Glomerular visceral epithelial cell (primary cell): ENCODE measurements around the gene DEPP1.

ENCODE experiments used
- DNase-seq: peaks from one replicate; pipeline ENCODE4 v3.0.0-alpha.2; 2016; ENCODE audit errors: extremely low spot score

DEPP1 gene

DNA sequence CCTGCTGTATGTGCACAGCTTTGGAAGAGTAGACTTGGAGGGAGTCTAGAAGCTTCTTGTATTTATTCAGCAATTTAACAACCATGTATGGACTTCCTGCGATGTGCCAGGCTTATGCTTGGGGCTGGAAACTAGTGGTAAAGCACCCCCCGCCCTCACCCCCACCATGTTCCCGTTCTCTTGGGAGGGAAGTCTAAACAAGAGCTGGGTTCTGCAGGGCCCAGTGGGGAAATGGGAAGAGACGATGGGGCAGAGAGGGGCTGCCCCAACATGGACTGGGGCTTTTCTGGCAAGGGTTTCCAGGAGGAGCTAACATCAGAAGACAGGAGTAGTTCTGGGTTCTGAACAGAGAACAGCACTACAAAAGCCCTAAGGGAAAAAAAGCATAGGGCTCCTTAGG is 11.0 kb downstream of the DEPP1 start:
- no peak for DNase-seq

- peak; percentile 49 for DNase-seq
Observed at GRCh38 chr10:44966816-44967509, 11.6 kb downstream of the DEPP1 start.

DNA sequence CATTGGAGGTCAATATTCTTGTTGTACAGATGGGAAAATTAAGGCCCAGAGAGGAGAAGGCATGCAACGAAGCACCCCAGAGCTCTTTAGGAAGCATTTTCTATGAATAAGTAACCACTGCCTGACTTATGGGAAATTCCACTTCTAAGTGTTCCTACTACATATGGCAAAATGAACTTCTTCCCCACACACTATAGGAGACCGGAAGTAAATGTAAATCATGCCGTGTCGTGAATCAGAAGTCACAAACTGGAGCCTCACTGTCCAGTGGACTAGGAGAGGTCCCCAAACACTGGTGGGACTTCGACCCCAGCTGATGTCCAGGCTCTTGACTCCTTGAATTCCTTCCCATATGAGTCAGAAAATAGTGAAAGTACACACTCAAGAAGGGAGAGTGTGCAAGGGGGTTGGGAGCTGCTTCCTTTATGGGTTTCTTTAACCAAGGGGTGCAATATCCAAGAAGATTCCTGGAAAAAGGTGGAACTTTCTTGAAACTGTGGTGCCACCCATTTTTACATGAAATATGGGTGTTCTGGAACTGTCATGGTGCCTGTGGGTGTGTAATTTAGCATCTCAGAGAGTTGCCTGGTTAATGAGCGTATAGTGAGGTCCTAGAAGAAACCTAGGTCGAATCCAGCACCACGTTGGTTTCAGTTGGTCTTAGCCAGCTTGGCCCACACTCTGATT is 12.3 kb downstream of the DEPP1 start:
- DNase-seq: peak; percentile 42

DNA sequence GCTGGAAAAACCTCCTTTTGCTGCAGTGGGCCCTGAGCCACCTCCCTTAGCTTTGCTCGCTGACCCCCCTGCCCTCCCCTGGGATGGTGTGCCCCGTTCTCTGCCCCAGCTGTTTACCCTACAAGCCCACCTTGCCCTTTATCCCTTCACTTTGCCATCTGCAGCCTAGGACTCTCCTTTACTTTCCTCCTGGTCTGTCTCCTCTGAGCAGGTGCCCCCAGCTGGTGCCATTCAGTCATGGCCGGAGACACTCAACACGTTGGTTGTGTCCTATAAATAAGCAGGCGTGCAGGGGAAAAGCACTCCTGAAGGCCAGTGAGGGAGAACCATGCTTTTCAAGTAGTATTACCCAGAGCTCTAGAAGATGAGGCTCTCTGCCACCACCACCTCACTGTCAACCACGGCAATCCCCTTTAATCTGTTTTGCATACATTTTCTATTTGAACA is 12.9 kb downstream of the DEPP1 start:
- no peak for DNase-seq

- DNase-seq: no peak
Observed at GRCh38 chr10:44965104-44965503, 13.5 kb downstream of the DEPP1 start.

- DNase-seq: peak; percentile 60
Observed at GRCh38 chr10:44963772-44964633, 14.6 kb downstream of the DEPP1 start.

DNA sequence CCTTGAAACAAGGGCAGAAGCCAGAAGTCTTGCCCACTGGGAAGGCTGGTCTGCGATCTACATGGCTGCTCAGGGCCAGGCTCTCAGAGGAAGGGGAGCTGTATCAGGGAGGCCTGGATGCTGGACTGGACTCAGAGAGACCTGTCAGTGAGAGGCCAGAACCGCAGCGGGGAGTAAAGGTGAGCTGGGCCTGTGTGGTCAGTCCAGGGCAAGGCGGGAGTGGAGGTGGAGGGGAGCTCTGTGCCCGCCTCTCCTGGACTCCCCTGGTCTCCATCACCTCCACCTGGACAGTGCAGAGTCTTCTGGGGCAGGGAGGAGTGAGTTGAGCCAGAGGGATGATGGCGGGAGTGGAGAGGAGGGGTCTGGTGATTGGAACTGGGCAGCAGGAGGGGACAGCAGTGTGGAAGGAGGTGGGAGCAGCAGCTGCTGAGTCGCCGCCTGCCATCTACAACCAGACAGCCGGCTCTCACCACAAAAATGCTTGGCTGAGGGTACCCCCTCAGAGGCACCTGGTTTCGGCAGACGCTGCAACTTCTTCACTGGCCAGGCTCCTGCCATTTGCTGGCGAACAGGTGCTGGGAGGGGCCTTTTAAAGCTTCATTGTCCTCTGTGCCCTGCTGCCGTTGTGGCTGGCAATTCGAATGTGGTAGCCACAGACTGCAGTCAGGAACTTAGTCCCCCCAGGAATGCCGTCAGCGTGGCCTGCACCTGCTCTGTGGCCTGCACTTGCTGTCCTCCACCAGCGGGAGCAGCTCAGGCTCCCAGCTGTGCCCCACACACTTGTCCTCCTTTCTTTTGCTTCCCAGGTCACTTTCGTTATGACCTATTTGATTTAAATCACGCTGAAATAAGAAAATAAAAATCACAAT is 15.5 kb downstream of the DEPP1 start:
- DNase-seq: peak; percentile 88

DNA sequence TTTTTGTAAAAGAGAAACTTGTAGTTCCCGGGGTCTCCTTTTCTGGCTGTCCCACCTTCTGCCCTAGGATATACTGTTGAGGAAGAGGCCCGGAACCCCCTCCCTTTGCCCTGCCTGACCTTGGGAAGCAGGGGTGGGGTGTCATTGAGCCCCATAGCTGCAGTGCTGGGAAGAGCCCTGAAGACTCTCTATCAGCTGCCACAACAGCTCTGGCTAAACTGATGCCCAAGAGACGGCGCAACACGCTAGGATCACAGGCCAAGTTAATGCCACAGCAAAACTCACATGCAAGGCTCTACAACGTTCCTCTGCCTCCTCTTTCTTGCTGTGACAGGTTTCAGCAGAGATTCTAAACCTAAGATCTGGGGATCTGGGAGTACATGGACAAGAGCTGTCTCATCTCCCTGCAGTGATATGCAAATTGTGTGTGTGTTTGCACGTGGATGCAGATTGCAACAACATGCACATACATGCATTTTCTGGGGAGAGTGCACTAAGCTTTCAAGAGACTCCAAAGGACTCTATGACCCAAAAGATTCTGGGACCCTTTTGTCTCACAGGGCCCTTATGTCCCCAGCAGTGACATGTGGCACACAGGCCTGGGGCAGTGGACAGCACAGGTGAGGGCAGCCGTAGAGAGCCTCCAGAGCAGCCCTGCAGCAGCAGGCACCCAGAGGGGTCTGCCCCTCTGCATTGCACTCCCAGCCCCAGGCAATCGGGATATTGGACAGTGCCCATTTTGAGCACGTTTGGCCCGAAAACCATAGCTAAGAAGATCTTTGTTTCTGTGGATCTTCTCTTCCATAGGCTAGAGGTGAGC is 16.5 kb downstream of the DEPP1 start:
- no peak for DNase-seq

- no peak for DNase-seq
Observed at GRCh38 chr10:44961230-44961571, 17.4 kb downstream of the DEPP1 start.

- DNase-seq: no peak
Observed at GRCh38 chr10:44960482-44961229, 18.0 kb downstream of the DEPP1 start.

DNA sequence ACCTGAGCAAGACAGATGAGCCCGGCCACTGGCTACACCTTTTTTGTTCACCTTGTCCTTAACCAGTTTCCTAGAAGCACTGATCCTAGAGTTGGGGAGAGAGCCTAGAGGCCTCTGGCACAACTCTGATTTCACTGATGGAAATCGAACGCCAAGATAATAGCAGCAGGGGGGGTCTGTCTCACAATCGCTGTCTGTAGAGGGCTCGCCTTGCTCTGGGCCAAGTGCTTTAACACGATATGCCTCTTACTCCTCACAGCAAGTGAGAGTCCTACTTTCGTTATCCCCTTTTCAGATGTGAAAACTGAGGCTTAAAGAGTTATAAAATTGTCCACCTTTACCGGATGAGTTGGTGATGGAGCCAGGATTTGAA is 18.5 kb downstream of the DEPP1 start:
- no peak for DNase-seq

DNA sequence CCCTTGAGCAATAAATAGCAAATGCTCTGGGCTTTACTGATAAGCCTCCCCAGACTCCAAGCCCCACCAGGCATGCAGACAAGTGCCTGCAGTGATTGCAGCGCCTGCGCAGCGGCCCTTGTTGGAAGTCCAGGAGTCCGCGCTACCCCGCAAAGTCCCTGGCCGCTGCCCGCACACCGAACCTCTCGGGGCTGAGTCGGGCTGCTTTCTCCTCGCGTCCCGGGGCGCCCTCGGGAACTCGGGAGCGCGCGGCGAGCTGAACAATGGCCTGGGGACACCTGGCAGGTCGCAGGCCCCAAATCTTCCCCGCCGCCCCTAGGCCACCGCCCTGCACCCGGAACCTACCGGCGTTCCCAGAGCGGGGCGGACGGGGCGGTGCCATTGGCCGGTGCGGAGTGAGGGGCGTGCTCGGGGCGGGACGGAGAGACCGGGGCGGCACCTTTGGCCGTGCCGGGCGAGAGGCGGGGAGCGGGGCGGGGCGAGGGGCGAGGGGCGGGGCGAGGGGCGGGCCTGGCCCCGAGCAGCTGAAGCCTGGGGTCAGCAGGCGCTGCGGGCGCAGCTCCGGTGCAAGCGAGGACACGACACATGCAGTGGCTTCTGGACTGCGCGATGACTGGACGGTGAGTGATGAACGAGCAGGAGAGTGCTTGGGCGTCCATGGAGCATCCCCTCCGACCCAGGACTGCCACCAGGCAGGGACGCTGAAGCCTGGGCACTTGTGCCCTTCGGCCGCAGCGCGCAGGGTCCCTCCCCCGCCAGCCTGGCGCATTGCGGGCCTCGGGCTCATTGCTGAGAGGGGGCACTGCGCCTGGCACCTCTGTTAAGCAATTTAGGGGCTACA is 19.1 kb downstream of the DEPP1 start, which contains the start of gene RASSF4:
Gene RASSF4, plus strand, starts transcription at position 556 of the 841 bp plus-strand sequence. CDS start 10,401 bp downstream, outside the sequence.
- DNase-seq: peak; percentile 88

DNA sequence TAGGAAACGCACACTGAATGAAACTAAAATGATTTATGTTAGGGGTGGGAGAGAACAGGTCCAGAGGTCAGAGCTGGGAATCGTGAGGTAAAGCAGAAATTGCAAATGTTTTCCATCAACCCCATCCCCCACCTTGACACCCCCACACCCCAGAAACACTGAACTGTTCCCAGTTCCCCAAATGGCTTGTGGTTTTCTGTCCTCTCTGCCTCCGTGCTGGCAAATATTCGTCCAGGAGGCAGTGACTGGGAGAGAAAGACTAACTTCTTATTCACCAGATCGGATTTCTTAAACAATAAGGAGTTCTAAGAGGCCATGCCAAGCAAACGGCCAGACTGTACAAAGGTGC is 19.7 kb downstream of the DEPP1 start:
- DNase-seq: no peak

DNA sequence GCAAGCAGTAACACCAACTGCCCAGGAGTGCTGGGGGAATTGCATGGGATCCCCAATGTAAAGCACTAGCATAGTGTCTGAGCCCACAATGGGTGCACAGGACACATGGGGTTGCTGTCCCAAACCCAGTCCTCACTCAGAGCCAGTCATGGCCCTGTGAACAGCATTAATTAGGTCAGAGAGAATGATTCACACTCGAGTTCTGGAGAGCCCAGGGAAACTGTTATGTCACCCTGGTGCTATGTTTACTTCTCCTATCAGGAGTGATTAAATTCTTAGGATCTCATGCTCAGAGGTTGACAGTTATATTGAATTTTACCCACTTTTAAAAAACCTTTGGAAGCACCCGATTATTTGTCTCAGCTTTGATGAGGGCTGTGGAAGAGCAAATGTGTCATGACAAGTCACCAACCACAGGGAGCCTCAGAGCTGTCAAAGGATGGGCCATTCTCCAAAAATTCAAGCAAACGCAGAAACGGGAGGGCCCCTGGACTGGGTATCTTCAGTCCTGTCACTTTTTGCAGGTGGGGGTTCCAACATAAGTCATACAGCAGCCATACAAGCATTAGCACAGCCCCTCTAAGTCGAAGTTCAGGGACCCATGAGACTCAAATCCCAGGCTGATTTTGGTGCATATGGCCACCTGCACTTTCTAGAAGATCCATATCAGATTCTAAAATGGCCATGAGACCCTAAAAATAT is 20.3 kb downstream of the DEPP1 start:
- DNase-seq: peak; percentile 61

DNA sequence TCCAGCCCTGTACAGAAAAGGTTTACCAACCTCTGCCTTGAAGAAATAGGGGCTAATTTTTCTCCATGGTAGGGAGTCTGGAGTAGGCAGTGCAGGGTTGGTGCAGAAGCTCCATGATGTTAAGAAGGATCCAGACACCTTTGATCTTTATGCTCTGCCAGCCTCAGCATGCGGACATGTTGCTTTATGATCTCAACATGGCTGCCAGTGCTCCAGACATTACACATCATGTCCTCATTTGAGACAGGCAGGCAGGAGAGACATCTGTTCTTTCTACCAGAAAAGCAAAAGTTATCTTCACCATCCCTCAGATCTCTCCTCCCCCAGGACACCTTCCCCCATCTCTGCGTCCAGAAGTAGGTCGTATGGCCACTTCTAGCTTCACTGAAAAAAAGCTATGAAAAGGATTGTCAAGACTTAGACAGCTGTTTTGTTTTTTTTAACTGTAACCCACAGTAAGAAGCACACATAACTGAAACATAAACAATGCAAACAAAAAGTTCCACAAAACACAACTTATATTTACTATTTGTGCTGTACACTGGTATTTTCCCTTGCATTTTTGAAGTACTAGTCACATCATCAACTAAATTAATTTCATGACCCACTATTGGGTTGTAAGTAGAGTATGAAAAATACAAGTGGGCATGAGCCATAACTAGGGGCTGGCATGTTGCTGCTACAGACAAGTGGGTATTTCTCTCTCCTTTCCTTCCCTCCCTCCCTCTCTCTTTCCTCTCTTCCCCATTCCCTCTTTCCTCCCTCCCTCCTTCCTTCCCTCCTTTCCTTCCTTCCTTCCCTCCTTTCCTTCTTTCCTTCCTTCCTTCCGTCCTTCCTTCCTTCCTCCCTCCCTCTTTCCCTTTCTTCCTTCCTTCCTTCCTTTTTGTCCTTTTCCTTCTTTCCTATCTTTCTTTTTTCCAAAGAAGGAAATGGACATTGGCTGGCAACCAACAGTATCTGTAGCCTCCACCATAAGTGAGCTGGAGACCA is 21.6 kb downstream of the DEPP1 start:
- DNase-seq: no peak

- DNase-seq: no peak
Observed at GRCh38 chr10:44956226-44956625, 22.4 kb downstream of the DEPP1 start.

DNA sequence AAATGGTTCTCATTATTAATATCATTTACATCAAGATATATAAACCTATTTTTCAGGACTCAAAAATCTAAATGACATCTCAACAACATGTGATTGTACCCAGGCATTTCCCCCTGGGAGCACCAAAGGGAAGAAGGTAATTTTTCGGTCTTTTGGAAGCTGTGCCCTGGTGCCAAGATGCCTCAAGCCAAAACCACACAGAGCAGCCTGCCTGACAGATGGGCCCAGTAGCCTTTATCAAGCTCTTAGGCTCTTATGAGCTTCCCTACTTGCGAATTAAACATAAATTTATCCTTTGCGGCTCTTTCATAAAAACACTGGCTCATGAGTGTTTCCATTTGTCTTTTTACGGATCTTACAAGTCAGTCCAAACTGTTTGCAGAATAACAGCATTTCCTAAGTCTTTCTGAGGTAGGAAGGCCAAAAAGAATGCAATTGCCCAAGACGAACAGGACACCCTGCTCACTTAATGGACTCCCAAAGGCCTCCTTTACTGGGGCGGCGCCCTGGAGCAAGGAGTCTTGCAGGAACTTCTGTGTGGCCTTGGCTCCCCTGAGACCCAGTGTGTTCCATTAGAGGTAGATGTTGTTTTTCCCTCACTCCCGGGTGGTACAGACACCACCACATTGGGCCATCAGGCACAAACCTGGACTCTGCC is 23.1 kb downstream of the DEPP1 start:
- no peak for DNase-seq
